Left ventricle myocardium inferior (tissue), 1 donor: ENCODE results near the gene CDC14A. TPM values are rescaled to one million over a fixed set of nuclear protein-coding genes. Genes with fewer than 3 reads are reported as not detected.
"Not testable (repeated sequence)": the region's sequence is repeated elsewhere in the genome, so short reads cannot be mapped to it uniquely, and the experiment has no call there.

Source experiments
- DNase-seq: peaks from one replicate; pipeline ENCODE4 v3.0.0-alpha.2; 2020
- H3K27ac ChIP-seq: fragments of 200-600 bp; replicated peaks from 2 replicates; pipeline ENCODE4 v1.8.0; 2021
- H3K27me3 ChIP-seq: fragments of 200-600 bp; 2 replicates; pipeline ENCODE4 v1.8.0; 2021; ENCODE audit warnings: low read depth
- H3K36me3 ChIP-seq: fragments of 200-600 bp; 2 replicates; pipeline ENCODE4 v1.8.0; 2021
- H3K4me1 ChIP-seq: fragments of 200-600 bp; 2 replicates; pipeline ENCODE4 v1.8.0; 2021
- H3K4me3 ChIP-seq: fragments of 200-600 bp; 2 replicates; pipeline ENCODE4 v1.8.0; 2021; ENCODE audit warnings: mild to moderate bottlenecking, moderate library complexity
- H3K9me3 ChIP-seq: fragments of 200-600 bp; replicated peaks from 2 replicates; pipeline ENCODE4 v1.8.0; 2021
- CTCF ChIP-seq: fragments of 200-600 bp; IDR thresholded peaks from 2 replicates; pipeline ENCODE4 v1.8.0; 2021; ENCODE audit warnings: antibody characterized with exemption, mild to moderate bottlenecking, borderline replicate concordance
- intact Hi-C: fragments of 100-400 bp; cut with micrococcal nuclease; formaldehyde crosslinking; loops from one replicate; pipeline ENCODE4 v1.11.0; 2022
- total RNA-seq: library from RNA; stranded (reverse); fragmentation: NEBNext Ultra II Directional; extraction: Animal tissue kit (Norgen Biotek cat#: 25700); gene quantifications from one replicate; pipeline ENCODE4 v1.2.1, GENCODE V29; 2021
- donor health status: DM: no; HTN: yes; CAD: no; lungs with severe emphysema.

The CDC14A gene
- total RNA-seq, 1 donor from 2014 or later = 2.4 TPM

GRCh38 chr1:100325415-100326324 is 26.6 kb upstream of the CDC14A start:
- TF ChIP-seq CTCF = no peak
- no peak overlapping the region for H3K4me3 ChIP-seq
- no peaks in the 10 kb centered on the region for H3K27me3 ChIP-seq
- H3K36me3 ChIP-seq = no peaks in the 10 kb centered on the region
- H3K4me1 ChIP-seq = peaks cover 9% of the 10 kb centered on the region
- no peak for DNase-seq
- no peaks in the 10 kb centered on the region for H3K9me3 ChIP-seq
- intact Hi-C loops = no loop called here
- H3K27ac ChIP-seq = no peak overlapping the region

GRCh38 chr1:100326325-100326670 is 26.0 kb upstream of the CDC14A start:
- DNase-seq, H3K36me3 ChIP-seq, H3K27ac ChIP-seq, H3K9me3 ChIP-seq, H3K27me3 ChIP-seq, H3K4me1 ChIP-seq, intact Hi-C loops, H3K4me3 ChIP-seq: not testable (repeated sequence)

GRCh38 chr1:100328133-100328532 is 24.2 kb upstream of the CDC14A start:
- Histone ChIP-seq H3K9me3 (no peaks in the 10 kb centered on the region), H3K36me3 (no peaks in the 10 kb centered on the region), H3K27me3 (no peaks in the 10 kb centered on the region), H3K27ac (no peak overlapping the region), H3K4me1 (peaks cover 5% of the 10 kb centered on the region), H3K4me3 (no peak overlapping the region)
- no peak for DNase-seq
- TF ChIP-seq CTCF = no peak
- intact Hi-C loops = no loop called here

- H3K4me3 ChIP-seq, DNase-seq, H3K9me3 ChIP-seq, H3K4me1 ChIP-seq, H3K36me3 ChIP-seq, H3K27ac ChIP-seq, intact Hi-C loops, H3K27me3 ChIP-seq: not testable (repeated sequence)
These were observed 21.2 kb upstream of the CDC14A start for GRCh38 chr1:100331146-100331545.

GRCh38 chr1:100332331-100332730 is 20.0 kb upstream of the CDC14A start:
- TF ChIP-seq CTCF = no peak
- no peaks in the 10 kb centered on the region for H3K36me3 ChIP-seq
- H3K4me1 ChIP-seq = no peaks in the 10 kb centered on the region
- no peak for DNase-seq
- no peak overlapping the region for H3K27ac ChIP-seq
- no peaks in the 10 kb centered on the region for H3K9me3 ChIP-seq
- no peak overlapping the region for H3K4me3 ChIP-seq
- intact Hi-C loops = no loop called here
- H3K27me3 ChIP-seq = no peaks in the 10 kb centered on the region

GRCh38 chr1:100335436-100335835 is 16.9 kb upstream of the CDC14A start:
- H3K27ac ChIP-seq = no peak overlapping the region
- no peak for DNase-seq
- TF ChIP-seq CTCF = no peak

GRCh38 chr1:100337878-100338277 is 14.4 kb upstream of the CDC14A start:
- H3K4me1 ChIP-seq, DNase-seq, intact Hi-C loops, H3K9me3 ChIP-seq, H3K4me3 ChIP-seq, H3K27ac ChIP-seq, H3K27me3 ChIP-seq, H3K36me3 ChIP-seq: not testable (repeated sequence)

More at GRCh38 chr1:100335436-100335835, 16.9 kb upstream of the CDC14A start:
- H3K9me3 ChIP-seq = peaks cover 4% of the 10 kb centered on the region
- H3K4me3 ChIP-seq = no peak overlapping the region
- H3K27me3 ChIP-seq = no peaks in the 10 kb centered on the region
- intact Hi-C loops = no loop called here
- no peaks in the 10 kb centered on the region for H3K4me1 ChIP-seq
- H3K36me3 ChIP-seq = no peaks in the 10 kb centered on the region

GRCh38 chr1:100339735-100340134 is 12.6 kb upstream of the CDC14A start:
- H3K27me3 ChIP-seq, H3K9me3 ChIP-seq, H3K27ac ChIP-seq, H3K4me3 ChIP-seq, H3K4me1 ChIP-seq, DNase-seq, intact Hi-C loops, H3K36me3 ChIP-seq: not testable (repeated sequence)
